PC-3 (cell line): ENCODE results near the gene FNDC7.

Source experiments
- CTCF ChIP-seq: fragments of 300-600 bp; sonication (generic); conservative IDR thresholded peaks from 2 replicates; pipeline ENCODE4 v1.5.1; 2017; ENCODE audit warnings: antibody characterized with exemption, low read depth, mild to moderate bottlenecking, low read length
- EZH2 ChIP-seq: fragments of 300-600 bp; sonication (generic); IDR thresholded peaks from one replicate; pipeline ENCODE4 v1.6.1; 2017; ENCODE audit warnings: antibody characterized with exemption, mild to moderate bottlenecking, low read length; ENCODE audit not compliant: unreplicated experiment
- EZH2phosphoT487 ChIP-seq: fragments of 300-600 bp; sonication (generic); IDR thresholded peaks from 2 replicates; pipeline ENCODE4 v1.6.1; 2018; ENCODE audit warnings: mild to moderate bottlenecking, antibody characterized with exemption, low read length, borderline replicate concordance

- no peak for TF ChIP-seq CTCF
- TF ChIP-seq EZH2 = no peak
- TF ChIP-seq EZH2phosphoT487 = no peak
These were observed 35.2 kb downstream of the FNDC7 start for GRCh38 chr1:108747898-108748297.
